ENCODE measurements around the gene ATP5PB. TPM values are rescaled to one million over a fixed set of nuclear protein-coding genes. Genes with fewer than 3 reads are reported as not detected.

Gene ATP5PB
- total RNA-seq, 1 experiment from 2014 or later = 323 TPM

- POLR2A ChIA-PET = no interaction called here
- CTCF ChIA-PET = no interaction called here
Observed at GRCh38 chr1:111487133-111487532, 37.9 kb downstream of the ATP5PB start.

More at GRCh38 chr1:111487133-111487532, 37.9 kb downstream of the ATP5PB start:
- ATAC-seq = no peak
- Histone ChIP-seq H3K4me3 (replicated peaks in 1 of 2; ENCODE audit: low read depth in 1 of 2, low read length in 2 of 2) (no peak overlapping the region), H3K9ac (ENCODE audit: low read length) (no peak overlapping the region), H3K27me3 (ENCODE audit: insufficient read depth, low read length) (no peaks in the 10 kb centered on the region), H3K9me2 (ENCODE audit: insufficient read depth) (no peaks in the 10 kb centered on the region), H3K27ac (ENCODE audit: low read depth, low read length) (no peak overlapping the region), H4K20me1 (ENCODE audit: insufficient read depth) (no peaks in the 10 kb centered on the region), H3K36me3 (ENCODE audit: control insufficient read depth in 1 of 2, insufficient read depth in 2 of 2, low read length in 2 of 2) (no peaks in the 10 kb centered on the region), H3K4me2 (ENCODE audit: low read length) (no peak overlapping the region), H2AFZ (ENCODE audit: low read depth, low read length, poor library complexity, severe bottlenecking) (no peak overlapping the region), H3K9me3 (ENCODE audit: control insufficient read depth in 1 of 2, insufficient read depth in 1 of 2, low read depth in 1 of 2, low read length in 2 of 2) (no peaks in the 10 kb centered on the region), H3K4me1 (ENCODE audit: control insufficient read depth in 1 of 2, insufficient read depth in 2 of 2, low read length in 2 of 2) (no peaks in the 10 kb centered on the region), H3K79me2 (ENCODE audit: insufficient read depth, low read length) (no peaks in the 10 kb centered on the region)
- BruUV-seq (replicated peaks) = no TSS peak
- intact Hi-C loops (cut with micrococcal nuclease) = no loop called here
- no peak for TF ChIP-seq FOSL1 (IDR thresholded peaks at IDR 0.05; ENCODE audit: low read depth)
- TF ChIP-seq SIN3A (IDR thresholded peaks at IDR 0.05; ENCODE audit: low read depth) = no peak
- TF ChIP-seq ZNF274 (IDR thresholded peaks at IDR 0.05; ENCODE audit: low read depth, low read length) = no peak
- no peak for TF ChIP-seq EZH2phosphoT487 (IDR thresholded peaks at IDR 0.05; ENCODE audit: borderline replicate concordance)
- TF ChIP-seq RAD21 (IDR thresholded peaks at IDR 0.05; ENCODE audit: low read depth) = no peak
- TF ChIP-seq JUND (IDR thresholded peaks at IDR 0.05) = no peak
- TF ChIP-seq MAX (IDR thresholded peaks at IDR 0.05) = no peak
- no peak for TF ChIP-seq EGR1 (IDR thresholded peaks at IDR 0.05; ENCODE audit: low read depth)
- TF ChIP-seq YY1 (IDR thresholded peaks at IDR 0.05; ENCODE audit: extremely low read depth, insufficient replicate concordance, low read depth, low read length) = no peak
- TF ChIP-seq SP1 (IDR thresholded peaks at IDR 0.05; ENCODE audit: low read depth) = no peak
- no peak for TF ChIP-seq CTCF (IDR thresholded peaks at IDR 0.05 in 2 of 3, conservative IDR thresholded peaks at IDR 0.05 in 1 of 3; ENCODE audit: borderline replicate concordance in 1 of 3, insufficient read depth in 1 of 3, low read depth in 2 of 3, low read length in 2 of 3)
- TF ChIP-seq ZBTB33 (IDR thresholded peaks at IDR 0.05; ENCODE audit: extremely low read depth, insufficient replicate concordance, low read length) = no peak
- no peak for DNase-seq (ENCODE audit: low read depth, low spot score)
- RAD21 ChIA-PET (ENCODE audit: low non-redundant PET in 1 of 2, low total read pairs in 2 of 2, uncharacterized antibody in 2 of 2, unreplicated experiment in 2 of 2) = no interaction called here

All from HCT116 (cell line).